GM12891 (cell line): Measurements from ENCODE around the gene BRCA1.

Experiments used
- PAX5 ChIP-seq: IDR thresholded peaks from 2 replicates; pipeline ENCODE4 v1.6.1; 2011; ENCODE audit warnings: low read length, moderate library complexity, mild to moderate bottlenecking; ENCODE audit not compliant: insufficient read depth, severe bottlenecking
- POLR2A ChIP-seq: IDR thresholded peaks from 2 replicates; pipeline ENCODE4 v1.6.1; 2011; ENCODE audit warnings: low read depth, low read length, control low read depth
- POLR2AphosphoS5 ChIP-seq: IDR thresholded peaks from 2 replicates; pipeline ENCODE4 v1.6.1; 2011; ENCODE audit warnings: low read depth, low read length, control low read depth
- SPI1 ChIP-seq: IDR thresholded peaks from 2 replicates; pipeline ENCODE4 v1.6.1; 2011; ENCODE audit warnings: low read depth, low read length, control low read depth
- TAF1 ChIP-seq: IDR thresholded peaks from 2 replicates; pipeline ENCODE4 v1.6.1; 2011; ENCODE audit warnings: low read depth, low read length, control low read depth

DNA sequence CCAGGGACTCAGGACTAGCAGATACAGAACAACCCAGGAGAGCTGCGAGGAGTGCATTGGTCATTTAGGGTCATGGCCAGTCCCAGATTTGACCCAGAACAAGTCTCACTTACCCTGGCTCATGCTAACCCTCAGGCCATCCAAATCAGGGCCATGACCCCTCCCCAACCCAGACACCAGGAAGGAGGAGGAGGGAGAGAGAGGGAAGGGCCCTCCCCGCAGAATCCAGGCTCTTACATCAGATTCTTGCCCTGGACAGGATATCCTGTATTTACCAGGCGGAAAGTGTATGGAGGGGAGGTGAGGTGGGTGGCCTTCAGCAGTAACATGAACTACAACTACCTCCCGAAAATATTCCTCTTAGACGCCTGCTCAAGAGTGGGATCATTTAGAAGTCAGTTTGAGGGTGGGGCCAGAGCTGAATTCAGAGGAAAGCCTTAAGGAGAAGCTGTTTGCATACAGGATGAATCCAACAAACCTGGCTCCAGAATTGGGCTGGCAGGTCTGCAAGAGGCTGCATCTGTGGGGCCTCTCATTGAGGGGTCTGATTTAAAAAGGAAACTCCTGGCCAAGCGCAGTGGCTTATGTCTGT, 105.0 kb downstream of the BRCA1 start:
- TF ChIP-seq POLR2A (no peak), SPI1 (no peak), POLR2AphosphoS5 (no peak), TAF1 (no peak), PAX5 (no peak)
